22Rv1 (cell line): ENCODE data around the gene TM2D1.

ENCODE experiments used
- CTCF ChIP-seq: fragments of 450-650 bp; IDR thresholded peaks from 2 replicates; pipeline ENCODE4 v1.5.1; 2017; ENCODE audit warnings: mild to moderate bottlenecking
- ZFX ChIP-seq: fragments of 450-650 bp; IDR thresholded peaks from 2 replicates; pipeline ENCODE4 v1.6.1; 2017; ENCODE audit warnings: antibody characterized with exemption, borderline replicate concordance

GRCh38 chr1:61746813-61747212, 21.9 kb upstream of the TM2D1 start:
- TF ChIP-seq CTCF (no peak), ZFX (no peak)
